Measurements from ENCODE around the gene CCDC197.

Gene CCDC197

DNA sequence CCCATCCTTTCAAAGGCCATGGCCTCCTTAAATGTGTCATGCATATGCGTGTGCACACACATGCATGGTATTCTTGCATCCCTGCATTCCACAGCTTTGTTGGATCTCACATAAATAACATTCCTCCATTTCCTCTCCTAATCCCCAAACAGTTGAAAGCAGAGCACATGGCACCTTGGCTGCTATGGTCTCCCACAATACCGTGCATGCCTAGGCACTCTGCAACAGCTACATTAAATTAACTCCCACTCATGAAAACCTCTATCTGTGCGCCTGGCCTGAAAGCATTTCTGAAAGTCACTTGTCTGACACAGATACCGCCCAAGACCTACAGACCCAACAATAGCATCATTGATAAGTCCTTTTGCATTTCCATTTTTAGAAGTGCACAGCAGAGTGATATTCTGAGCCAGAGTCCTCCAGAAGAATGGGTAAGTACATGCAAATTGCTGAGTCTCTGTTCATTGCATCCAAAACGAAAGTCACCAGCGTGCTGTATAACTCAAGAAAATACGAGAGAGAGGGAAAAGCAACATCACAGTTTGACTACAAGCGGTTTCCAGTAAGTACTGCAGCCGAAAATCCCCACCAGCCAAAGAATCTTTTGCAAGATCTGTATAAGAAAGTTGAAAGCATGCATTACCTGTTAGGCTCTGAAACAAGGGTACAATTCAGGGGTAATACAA, 21.2 kb upstream of the CCDC197 start:
- no peak overlapping the region for H2AFZ ChIP-seq (ENCODE audit: low read length)
- H3F3A ChIP-seq (ENCODE audit: insufficient read depth, low read length): peaks cover 18% of the 10 kb centered on the region
- no peaks in the 10 kb centered on the region for H3K27me3 ChIP-seq (ENCODE audit: insufficient read depth, low read length)
- no peaks in the 10 kb centered on the region for H3K9me2 ChIP-seq (ENCODE audit: low read depth, low read length)
- peak overlapping the region; percentile 50 for H3K4me3 ChIP-seq (ENCODE audit: low read depth, low read length, poor library complexity, severe bottlenecking)
- no peaks in the 10 kb centered on the region; the same call in 1 of the 2 replicates for H3K9me3 ChIP-seq (ENCODE audit: low read length)
- no peaks in the 10 kb centered on the region for H3K79me2 ChIP-seq (ENCODE audit: insufficient read depth, low read length)
- peak overlapping the region; percentile 100 for H3K27ac ChIP-seq (ENCODE audit: low read depth, low read length, poor library complexity, severe bottlenecking)
- H3K36me3 ChIP-seq (ENCODE audit: insufficient read depth, low read length): no peaks in the 10 kb centered on the region
- H4K20me1 ChIP-seq (ENCODE audit: insufficient read depth, low read length): no peaks in the 10 kb centered on the region
- no peak for TF ChIP-seq EZH2 (IDR thresholded peaks at IDR 0.05; ENCODE audit: borderline replicate concordance, low read length)
- TF ChIP-seq, protein P1, sequence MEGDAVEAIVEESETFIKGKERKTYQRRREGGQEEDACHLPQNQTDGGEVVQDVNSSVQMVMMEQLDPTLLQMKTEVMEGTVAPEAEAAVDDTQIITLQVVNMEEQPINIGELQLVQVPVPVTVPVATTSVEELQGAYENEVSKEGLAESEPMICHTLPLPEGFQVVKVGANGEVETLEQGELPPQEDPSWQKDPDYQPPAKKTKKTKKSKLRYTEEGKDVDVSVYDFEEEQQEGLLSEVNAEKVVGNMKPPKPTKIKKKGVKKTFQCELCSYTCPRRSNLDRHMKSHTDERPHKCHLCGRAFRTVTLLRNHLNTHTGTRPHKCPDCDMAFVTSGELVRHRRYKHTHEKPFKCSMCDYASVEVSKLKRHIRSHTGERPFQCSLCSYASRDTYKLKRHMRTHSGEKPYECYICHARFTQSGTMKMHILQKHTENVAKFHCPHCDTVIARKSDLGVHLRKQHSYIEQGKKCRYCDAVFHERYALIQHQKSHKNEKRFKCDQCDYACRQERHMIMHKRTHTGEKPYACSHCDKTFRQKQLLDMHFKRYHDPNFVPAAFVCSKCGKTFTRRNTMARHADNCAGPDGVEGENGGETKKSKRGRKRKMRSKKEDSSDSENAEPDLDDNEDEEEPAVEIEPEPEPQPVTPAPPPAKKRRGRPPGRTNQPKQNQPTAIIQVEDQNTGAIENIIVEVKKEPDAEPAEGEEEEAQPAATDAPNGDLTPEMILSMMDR (IDR thresholded peaks at IDR 0.05; ENCODE audit: low read length): no peak
- peak overlapping the region; percentile 84 for H3K9ac ChIP-seq (ENCODE audit: low read length)
- H3K4me2 ChIP-seq (ENCODE audit: low read length): peak overlapping the region; percentile 70
- peaks cover 98% of the 10 kb centered on the region for H3K4me1 ChIP-seq (ENCODE audit: insufficient read depth, low read length, severe bottlenecking)

DNA sequence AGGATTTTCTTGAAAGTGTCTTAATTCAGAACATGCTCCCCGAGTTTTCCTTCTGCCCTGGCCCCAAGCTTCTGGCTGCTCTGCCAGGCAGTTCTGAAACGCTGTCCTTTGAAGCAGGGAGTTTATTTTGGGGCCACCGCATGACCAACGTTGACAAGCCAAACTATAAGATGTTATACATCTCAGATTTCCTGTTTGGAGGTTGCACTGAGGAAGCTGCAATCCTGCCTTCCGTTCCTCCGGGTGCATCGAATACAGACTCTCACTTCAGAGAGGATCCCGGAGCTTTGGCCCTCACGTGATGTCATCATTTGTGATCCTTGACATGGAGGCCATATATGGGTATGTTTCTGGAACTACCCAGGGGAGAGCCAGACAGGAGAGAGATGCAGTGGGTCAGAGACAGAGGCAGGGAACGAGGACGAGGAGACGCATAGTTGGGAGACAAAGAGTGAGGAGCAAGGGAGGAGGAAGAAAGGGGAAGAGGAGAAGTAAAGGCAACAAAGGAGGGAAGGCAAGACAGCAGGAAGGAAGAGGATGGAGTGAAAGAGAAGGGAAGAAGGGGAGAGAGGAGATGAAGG, 20.5 kb upstream of the CCDC197 start, which contains the start of gene ASB2:
Gene ASB2 (minus strand): TSS at position 94 of the 581 bp plus-strand sequence. CDS start 12,031 bp downstream, outside the sequence.
- Histone ChIP-seq H3K4me3 (ENCODE audit: low read depth, low read length, poor library complexity, severe bottlenecking) (peak within 1 kb of the TSS; percentile 50), H3F3A (ENCODE audit: insufficient read depth, low read length) (peaks cover 18% of the 10 kb centered on the region; the same call in 1 of the 2 replicates), H3K9me3 (ENCODE audit: low read length) (no peaks in the 10 kb centered on the region; the same call in 1 of the 2 replicates), H3K79me2 (ENCODE audit: insufficient read depth, low read length) (no peaks in the 10 kb centered on the region), H3K9me2 (ENCODE audit: low read depth, low read length) (no peaks in the 10 kb centered on the region), H3K4me1 (ENCODE audit: insufficient read depth, low read length, severe bottlenecking) (peaks cover 96% of the 10 kb centered on the region), H4K20me1 (ENCODE audit: insufficient read depth, low read length) (no peaks in the 10 kb centered on the region), H3K36me3 (ENCODE audit: insufficient read depth, low read length) (no peaks in the 10 kb centered on the region), H3K27ac (ENCODE audit: low read depth, low read length, poor library complexity, severe bottlenecking) (peak within 1 kb of the TSS; percentile 100), H3K27me3 (ENCODE audit: insufficient read depth, low read length) (no peaks in the 10 kb centered on the region), H3K4me2 (ENCODE audit: low read length) (peak within 1 kb of the TSS; percentile 70), H3K9ac (ENCODE audit: low read length) (peak within 1 kb of the TSS; percentile 84), H2AFZ (ENCODE audit: low read length) (no peak within 1 kb of the TSS)
- TF ChIP-seq, protein P1 (IDR thresholded peaks at IDR 0.05; ENCODE audit: low read length): no peak
- TF ChIP-seq EZH2 (IDR thresholded peaks at IDR 0.05; ENCODE audit: borderline replicate concordance, low read length): no peak

DNA sequence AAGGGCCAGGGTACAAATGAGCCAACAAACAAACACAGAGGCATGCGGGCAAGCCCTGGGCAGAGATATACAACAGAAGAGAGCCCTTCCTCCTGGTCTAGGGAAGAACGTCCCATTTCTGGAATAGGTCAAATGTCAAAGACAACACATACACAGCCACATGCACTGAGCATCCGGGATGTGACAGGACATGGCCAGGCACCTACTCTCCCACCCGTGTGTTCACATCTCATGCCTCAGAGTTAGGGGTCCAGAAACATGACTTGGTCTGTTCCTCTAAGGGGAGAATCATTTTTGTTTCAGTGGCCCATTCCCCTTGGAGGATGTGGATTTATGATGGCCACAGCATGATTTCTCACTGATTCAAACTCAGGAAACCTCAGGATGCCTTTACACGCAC, 19.9 kb upstream of the CCDC197 start:
- no peaks in the 10 kb centered on the region for H3K79me2 ChIP-seq (ENCODE audit: insufficient read depth, low read length)
- TF ChIP-seq, protein P1 (IDR thresholded peaks at IDR 0.05; ENCODE audit: low read length): no peak
- no peak for TF ChIP-seq EZH2 (IDR thresholded peaks at IDR 0.05; ENCODE audit: borderline replicate concordance, low read length)
- no peak overlapping the region for H2AFZ ChIP-seq (ENCODE audit: low read length)
- H3F3A ChIP-seq (ENCODE audit: insufficient read depth, low read length): peaks cover 18% of the 10 kb centered on the region; the same call in 1 of the 2 replicates
- peak overlapping the region; percentile 50 for H3K4me3 ChIP-seq (ENCODE audit: low read depth, low read length, poor library complexity, severe bottlenecking)
- peak overlapping the region; percentile 100 for H3K27ac ChIP-seq (ENCODE audit: low read depth, low read length, poor library complexity, severe bottlenecking)
- peaks cover 95% of the 10 kb centered on the region for H3K4me1 ChIP-seq (ENCODE audit: insufficient read depth, low read length, severe bottlenecking)
- H3K9me2 ChIP-seq (ENCODE audit: low read depth, low read length): no peaks in the 10 kb centered on the region
- no peaks in the 10 kb centered on the region for H3K36me3 ChIP-seq (ENCODE audit: insufficient read depth, low read length)
- no peaks in the 10 kb centered on the region for H4K20me1 ChIP-seq (ENCODE audit: insufficient read depth, low read length)
- H3K9ac ChIP-seq (ENCODE audit: low read length): peak overlapping the region; percentile 84
- peak overlapping the region; percentile 70 for H3K4me2 ChIP-seq (ENCODE audit: low read length)
- no peaks in the 10 kb centered on the region; the same call in 1 of the 2 replicates for H3K9me3 ChIP-seq (ENCODE audit: low read length)
- H3K27me3 ChIP-seq (ENCODE audit: insufficient read depth, low read length): no peaks in the 10 kb centered on the region

All from OCI-LY1 (cell line).